Measurements from ENCODE around the gene KRTAP9-2. TPM values are rescaled to one million over a fixed set of nuclear protein-coding genes. Genes with fewer than 3 reads are reported as not detected.
"Not testable (repeated sequence)": the region's sequence is repeated elsewhere in the genome, so short reads cannot be mapped to it uniquely, and the experiment has no call there.

The KRTAP9-2 gene
- total RNA-seq, 4 donors from 2014 or later, result 36.3 to 127 (median 60.8) TPM; not detected in 1

DNA sequence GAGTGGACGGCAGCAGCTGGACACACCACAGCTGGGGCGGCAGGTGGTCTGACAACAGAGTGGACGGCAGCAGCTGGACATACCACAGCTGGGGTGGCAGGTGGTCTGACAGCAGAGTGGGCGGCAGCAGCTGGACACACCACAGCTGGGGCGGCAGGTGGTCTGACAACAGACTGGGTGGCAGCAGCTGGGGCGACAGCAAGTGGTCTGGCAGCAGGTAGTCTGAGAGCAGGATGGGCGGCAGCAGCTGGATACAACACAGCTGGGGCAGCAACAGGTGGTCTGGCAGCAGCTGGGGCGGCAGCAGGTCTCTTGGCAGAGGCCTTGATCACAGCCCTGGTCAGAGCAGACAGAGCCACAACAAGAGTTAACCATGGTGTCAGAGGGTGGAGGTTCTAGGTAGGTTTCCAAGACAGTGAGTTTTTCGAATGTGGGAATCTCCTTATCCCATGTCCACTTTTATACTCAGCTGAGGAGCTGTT, 41.9 kb upstream of the KRTAP9-2 start, which contains the start of gene KRTAP4-1:
KRTAP4-1 (minus strand) TSS at position 432 of the 482 bp plus-strand sequence; CDS start at position 375, 57 bp downstream.
- 70% methylated on average over 5 of the region's 9 CpGs for WGBS
- no peaks in the 10 kb centered on the region for H3K36me3 ChIP-seq
- no peak for TF ChIP-seq EP300 (IDR thresholded peaks at IDR 0.05)
- TF ChIP-seq CTCF (IDR thresholded peaks at IDR 0.05), result no peak
- no peak for TF ChIP-seq POLR2A (IDR thresholded peaks at IDR 0.05)
- no peak for TF ChIP-seq POLR2AphosphoS5 (IDR thresholded peaks at IDR 0.05)
- no peak for DNase-seq (ENCODE audit: low spot score in 2 of 2)
- H3K4me1 ChIP-seq, result no peaks in the 10 kb centered on the region
- no peaks in the 10 kb centered on the region for H3K9me3 ChIP-seq
- no peak within 1 kb of the TSS for H3K27ac ChIP-seq
- no peak within 1 kb of the TSS for H3K4me3 ChIP-seq
- H3K27me3 ChIP-seq, result no peaks in the 10 kb centered on the region

- H3K27ac ChIP-seq, result no peak overlapping the region
- H3K9me3 ChIP-seq, result no peaks in the 10 kb centered on the region
- no peaks in the 10 kb centered on the region for H3K4me1 ChIP-seq
- WGBS, result 38% methylated on average over 1 of the region's 1 CpG
- no peaks in the 10 kb centered on the region for H3K36me3 ChIP-seq
- no peak for DNase-seq (ENCODE audit: low spot score in 2 of 2)
- peaks cover 3% of the 10 kb centered on the region for H3K27me3 ChIP-seq
- no peak overlapping the region for H3K4me3 ChIP-seq
- TF ChIP-seq POLR2A (IDR thresholded peaks at IDR 0.05) (no peak), EP300 (IDR thresholded peaks at IDR 0.05) (no peak), POLR2AphosphoS5 (IDR thresholded peaks at IDR 0.05) (no peak), CTCF (IDR thresholded peaks at IDR 0.05) (no peak)
Observed at GRCh38 chr17:41185001-41185400, 41.4 kb upstream of the KRTAP9-2 start.

DNA sequence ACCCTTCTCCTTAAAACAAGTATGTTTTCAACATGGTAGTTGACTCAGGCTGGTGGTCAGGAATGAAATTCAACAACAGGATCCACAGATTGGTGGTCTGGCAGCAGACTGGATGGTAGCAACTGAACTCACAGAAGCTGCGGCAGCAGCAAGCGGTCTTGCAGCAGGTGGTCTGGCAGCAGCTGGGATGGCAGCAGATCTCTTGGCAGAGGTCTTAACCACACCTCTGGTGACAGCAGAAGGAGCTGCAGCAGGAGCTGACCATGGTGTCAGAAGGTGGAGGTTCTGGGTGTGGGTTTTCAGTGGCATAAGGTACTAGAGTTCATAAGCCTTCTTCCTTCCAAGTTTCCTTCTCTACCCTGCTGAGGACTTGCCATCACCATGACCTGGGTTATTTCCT, 39.6 kb upstream of the KRTAP9-2 start:
- H3K4me1 ChIP-seq, result no peaks in the 10 kb centered on the region
- peaks cover 8% of the 10 kb centered on the region for H3K27me3 ChIP-seq
- no peak for DNase-seq (ENCODE audit: low spot score in 2 of 2)
- WGBS, result 89% methylated on average over 2 of the region's 2 CpGs
- no peak overlapping the region for H3K4me3 ChIP-seq
- TF ChIP-seq EP300 (IDR thresholded peaks at IDR 0.05), result no peak
- no peaks in the 10 kb centered on the region for H3K9me3 ChIP-seq
- no peaks in the 10 kb centered on the region for H3K36me3 ChIP-seq
- no peak overlapping the region for H3K27ac ChIP-seq

- not testable (repeated sequence) for DNase-seq (ENCODE audit: low spot score in 2 of 2); H3K4me3 ChIP-seq; H3K4me1 ChIP-seq; H3K27me3 ChIP-seq; H3K36me3 ChIP-seq; H3K27ac ChIP-seq; H3K9me3 ChIP-seq
- WGBS, result no CpG with 5 or more reads among the region's 1 CpG
Observed at GRCh38 chr17:41189837-41190318, 36.6 kb upstream of the KRTAP9-2 start, which contains the start of gene KRTAP9-1. TSS of gene KRTAP9-1 (plus strand) at chr17:41189887. CDS start at chr17:41189887, 0 bp downstream.

GRCh38 chr17:41190328-41190727, 36.1 kb upstream of the KRTAP9-2 start:
- 92% methylated on average over 2 of the region's 3 CpGs for WGBS
- peaks cover 8% of the 10 kb centered on the region for H3K27me3 ChIP-seq
- no peak for TF ChIP-seq EP300 (IDR thresholded peaks at IDR 0.05)
- no peak for TF ChIP-seq POLR2A (IDR thresholded peaks at IDR 0.05)
- no peak for TF ChIP-seq POLR2AphosphoS5 (IDR thresholded peaks at IDR 0.05)
- TF ChIP-seq CTCF (IDR thresholded peaks at IDR 0.05), result no peak
- H3K27ac ChIP-seq, result no peak overlapping the region
- no peaks in the 10 kb centered on the region for H3K36me3 ChIP-seq
- no peaks in the 10 kb centered on the region for H3K4me1 ChIP-seq
- H3K4me3 ChIP-seq, result no peak overlapping the region
- H3K9me3 ChIP-seq, result no peaks in the 10 kb centered on the region
- no peak for DNase-seq (ENCODE audit: low spot score in 2 of 2)

DNA sequence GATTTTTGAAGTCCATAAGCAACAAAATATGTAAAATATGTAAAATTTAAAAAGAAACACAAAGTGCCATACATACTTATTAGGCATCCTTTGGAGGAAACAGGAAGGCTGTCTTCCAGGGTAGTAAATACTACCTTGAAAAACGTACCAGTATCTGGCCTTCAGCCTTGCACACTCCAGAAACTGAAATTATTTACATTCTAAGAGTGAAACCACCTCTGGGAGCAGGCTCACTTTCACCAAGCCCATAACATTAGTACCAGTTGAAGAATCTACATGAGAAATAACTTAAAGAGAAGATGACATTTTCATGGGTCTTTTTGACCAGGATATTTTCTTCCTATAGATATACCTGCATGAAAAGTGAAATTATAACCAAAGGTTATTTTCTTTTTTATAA, 30.4 kb upstream of the KRTAP9-2 start:
- H3K27me3 ChIP-seq, result no peaks in the 10 kb centered on the region
- 57% methylated on average over 1 of the region's 1 CpG for WGBS
- H3K36me3 ChIP-seq, result no peaks in the 10 kb centered on the region
- no peak overlapping the region for H3K27ac ChIP-seq
- no peak overlapping the region for H3K4me3 ChIP-seq
- TF ChIP-seq POLR2AphosphoS5 (IDR thresholded peaks at IDR 0.05) (no peak), CTCF (IDR thresholded peaks at IDR 0.05) (no peak), EP300 (IDR thresholded peaks at IDR 0.05) (no peak), POLR2A (IDR thresholded peaks at IDR 0.05) (no peak)
- no peaks in the 10 kb centered on the region for H3K9me3 ChIP-seq
- H3K4me1 ChIP-seq, result no peaks in the 10 kb centered on the region
- DNase-seq (ENCODE audit: low spot score in 2 of 2), result no peak
